22Rv1 (cell line): Measurements from ENCODE around the gene CFAP47.
"Not testable (repeated sequence)": the region's sequence is repeated elsewhere in the genome, so short reads cannot be mapped to it uniquely, and the experiment has no call there.

Source experiments
- H3K27ac ChIP-seq: fragments of 450-650 bp; 2 replicates; pipeline ENCODE4 v1.5.1; 2017
- CTCF ChIP-seq: fragments of 450-650 bp; IDR thresholded peaks from 2 replicates; pipeline ENCODE4 v1.5.1; 2017; ENCODE audit warnings: mild to moderate bottlenecking
- ZFX ChIP-seq: fragments of 450-650 bp; IDR thresholded peaks from 2 replicates; pipeline ENCODE4 v1.6.1; 2017; ENCODE audit warnings: antibody characterized with exemption, borderline replicate concordance

Gene CFAP47

DNA sequence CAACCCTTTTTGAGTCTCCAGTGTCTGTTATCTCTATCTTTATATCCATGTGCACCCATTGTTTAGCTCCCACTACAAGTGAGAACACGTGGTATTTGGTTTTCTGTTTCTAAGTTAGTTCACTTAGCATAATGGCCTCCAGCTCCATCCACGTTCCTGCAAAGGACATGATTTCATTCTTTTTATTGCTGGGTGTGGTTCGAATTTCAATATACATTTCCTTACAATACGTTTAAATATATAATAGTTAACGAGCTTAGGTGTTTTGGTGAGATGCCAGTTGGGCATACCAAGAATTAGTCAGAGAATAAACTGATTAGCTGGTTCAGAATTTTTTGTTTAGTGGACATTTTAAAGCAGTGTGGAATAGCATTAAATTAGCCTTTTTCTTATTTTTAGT is 196.7 kb downstream of the CFAP47 start:
- no peak overlapping the region for H3K27ac ChIP-seq
- no peak for TF ChIP-seq ZFX
- no peak for TF ChIP-seq CTCF

- no peak overlapping the region for H3K27ac ChIP-seq
- TF ChIP-seq ZFX (no peak), CTCF (no peak)
These were observed 239.7 kb downstream of the CFAP47 start for GRCh38 chrX:36159254-36159653.

- H3K27ac ChIP-seq, result no peak overlapping the region
- TF ChIP-seq ZFX (no peak), CTCF (no peak)
These were observed 240.5 kb downstream of the CFAP47 start for GRCh38 chrX:36160081-36160480.

GRCh38 chrX:36198575-36198974 is 279.0 kb downstream of the CFAP47 start:
- no peak overlapping the region for H3K27ac ChIP-seq
- TF ChIP-seq CTCF, result no peak
- TF ChIP-seq ZFX, result no peak

DNA sequence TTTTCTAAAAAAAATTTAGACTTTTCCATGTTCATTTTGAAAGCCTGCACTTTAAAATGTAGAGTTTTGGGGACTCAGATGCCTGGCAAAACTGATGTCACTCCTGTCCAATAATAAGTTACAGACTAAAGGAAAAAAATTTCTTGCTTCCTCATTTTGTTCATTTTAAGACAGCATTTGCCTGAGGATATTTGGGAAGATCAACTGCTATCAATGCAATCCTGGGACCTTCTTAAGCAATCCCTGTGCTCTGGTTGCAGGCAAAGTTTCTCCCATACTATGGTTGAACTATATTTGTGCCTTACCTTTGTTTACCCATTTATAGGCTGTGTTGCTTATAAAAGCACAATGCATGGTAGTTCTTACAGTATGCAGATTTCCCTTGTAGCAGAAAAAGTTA is 280.4 kb downstream of the CFAP47 start:
- TF ChIP-seq ZFX (no peak), CTCF (no peak)
- no peak overlapping the region for H3K27ac ChIP-seq

- H3K27ac ChIP-seq, result no peak overlapping the region
- TF ChIP-seq CTCF (no peak), ZFX (no peak)
These were observed 295.4 kb downstream of the CFAP47 start for GRCh38 chrX:36214924-36215323.

GRCh38 chrX:36218801-36219200 is 299.3 kb downstream of the CFAP47 start:
- no peak overlapping the region for H3K27ac ChIP-seq
- no peak for TF ChIP-seq CTCF
- TF ChIP-seq ZFX, result no peak

DNA sequence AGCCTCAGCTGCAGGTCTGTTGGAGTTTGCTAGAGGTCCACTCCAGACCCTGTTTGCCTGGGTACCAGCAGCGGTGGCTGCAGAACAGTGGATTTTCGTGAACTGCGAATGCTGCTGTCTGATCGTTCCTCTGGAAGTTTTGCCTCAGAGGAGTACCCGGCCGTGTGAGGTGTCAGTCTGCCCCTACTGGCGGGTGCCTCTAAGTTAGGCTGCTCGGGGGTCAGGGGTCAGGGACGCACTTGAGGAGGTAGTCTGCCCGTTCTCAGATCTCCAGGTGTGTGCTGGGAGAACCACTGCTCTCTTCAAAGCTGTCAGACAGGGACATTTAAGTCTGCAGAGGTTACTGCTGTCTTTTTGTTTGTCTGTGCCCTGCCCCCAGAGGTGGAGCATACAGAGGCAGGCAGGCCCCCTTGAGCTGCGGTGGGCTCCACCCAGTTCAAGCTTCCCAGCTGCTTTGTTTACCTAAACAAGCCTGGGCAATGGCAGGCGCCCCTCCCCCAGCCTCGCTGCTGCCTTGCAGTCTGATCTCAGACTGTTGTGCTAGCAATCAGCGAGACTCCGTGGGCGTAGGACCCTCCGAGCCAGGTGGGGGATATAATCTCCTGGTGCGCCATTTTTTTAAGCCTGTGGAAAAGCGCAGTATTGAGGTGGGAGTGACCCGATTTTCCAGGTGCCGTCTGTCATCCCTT is 315.4 kb downstream of the CFAP47 start:
- not testable (repeated sequence) for H3K27ac ChIP-seq
